PC-3 (cell line): ENCODE results near the gene DECR2. TPM values are rescaled to one million over a fixed set of nuclear protein-coding genes. Genes with fewer than 3 reads are reported as not detected.
A peak's percentile ranks its signal among the peaks of the same experiment; 100 is the strongest.
"Not testable (repeated sequence)": the region's sequence is repeated elsewhere in the genome, so short reads cannot be mapped to it uniquely, and the experiment has no call there.

Source experiments
- ATAC-seq: fragments of 200-7000 bp; cut with Tn5 transposase; 2 replicates; pipeline ENCODE4 v1.9.1; 2020; ENCODE audit warnings: mild to moderate bottlenecking, moderate library complexity
- BruUV-seq: library from RNA; stranded (reverse); fragments of 400-500 nt; replicated peaks from 2 replicates; lab custom pipeline; 2021; lab: Mats Ljungman, UMichigan
- CTCF ChIA-PET: fragments of 300-600 bp; sonication (Branson Sonifier 250); formaldehyde crosslinking; loops from one replicate; lab custom pipeline; 2022; ENCODE audit warnings: antibody characterized with exemption; lab: Charles Lee
- POLR2A ChIA-PET: fragments of 300-600 bp; sonication (Branson Sonifier 250); formaldehyde crosslinking; loops from one replicate; lab custom pipeline; 2022; ENCODE audit warnings: antibody characterized with exemption; ENCODE audit not compliant: unreplicated experiment; lab: Charles Lee
- DNase-seq: peaks from one replicate; pipeline ENCODE4 v3.0.0-alpha.2; 2015
- H2AFZ ChIP-seq: fragments of 300-600 bp; sonication (generic); 2 replicates; pipeline ENCODE4 v1.6.0; 2016; ENCODE audit warnings: antibody characterized with exemption, low read length
- H3F3A ChIP-seq: fragments of 300-600 bp; sonication (generic); one replicate; pipeline ENCODE4 v1.6.0; 2017; ENCODE audit warnings: antibody characterized with exemption, low read length, control low read depth, mild to moderate bottlenecking; ENCODE audit not compliant: unreplicated experiment
- H3K27ac ChIP-seq: fragments of 300-600 bp; sonication (generic); 2 replicates; pipeline ENCODE4 v1.5.1; 2016; ENCODE audit warnings: mild to moderate bottlenecking, low read length
- H3K27me3 ChIP-seq: fragments of 300-600 bp; sonication (generic); 2 replicates; pipeline ENCODE4 v1.6.1; 2016; ENCODE audit warnings: low read length, mixed read lengths
- H3K36me3 ChIP-seq: fragments of 300-600 bp; sonication (generic); 2 replicates; pipeline ENCODE4 v1.6.1; 2016; ENCODE audit warnings: low read depth, mixed run types, low read length, mixed read lengths
- H3K4me1 ChIP-seq: fragments of 300-600 bp; sonication (generic); 2 replicates; pipeline ENCODE4 v1.5.1; 2016; ENCODE audit warnings: low read length; ENCODE audit not compliant: insufficient read depth
- H3K4me2 ChIP-seq: fragments of 300-600 bp; sonication (generic); 2 replicates; pipeline ENCODE4 v1.6.0; 2016; ENCODE audit warnings: low read length
- H3K4me3 ChIP-seq: fragments of 300-600 bp; sonication (generic); 2 replicates; pipeline ENCODE4 v1.5.1; 2016; ENCODE audit warnings: mild to moderate bottlenecking, low read length, mixed read lengths
- H3K79me2 ChIP-seq: fragments of 300-600 bp; sonication (generic); 2 replicates; pipeline ENCODE4 v1.6.1; 2017; ENCODE audit warnings: low read length, mixed read lengths
- H3K9ac ChIP-seq: fragments of 300-600 bp; sonication (generic); 2 replicates; pipeline ENCODE4 v1.6.0; 2016; ENCODE audit warnings: mild to moderate bottlenecking, low read length
- H3K9me2 ChIP-seq: fragments of 300-600 bp; sonication (generic); replicated peaks from 2 replicates; pipeline ENCODE4 v1.6.1; 2016; ENCODE audit warnings: mixed run types, low read length, mixed read lengths
- H3K9me3 ChIP-seq: fragments of 300-600 bp; sonication (generic); 2 replicates; pipeline ENCODE4 v1.6.1; 2016; ENCODE audit warnings: low read length, mixed read lengths
- H4K20me1 ChIP-seq: fragments of 300-600 bp; sonication (generic); 2 replicates; pipeline ENCODE4 v1.6.1; 2016; ENCODE audit warnings: low read length, mixed read lengths
- CTCF ChIP-seq: fragments of 300-600 bp; sonication (generic); conservative IDR thresholded peaks from 2 replicates; pipeline ENCODE4 v1.5.1; 2017; ENCODE audit warnings: antibody characterized with exemption, low read depth, mild to moderate bottlenecking, low read length
- EZH2 ChIP-seq: fragments of 300-600 bp; sonication (generic); IDR thresholded peaks from one replicate; pipeline ENCODE4 v1.6.1; 2017; ENCODE audit warnings: antibody characterized with exemption, mild to moderate bottlenecking, low read length; ENCODE audit not compliant: unreplicated experiment
- EZH2phosphoT487 ChIP-seq: fragments of 300-600 bp; sonication (generic); IDR thresholded peaks from 2 replicates; pipeline ENCODE4 v1.6.1; 2018; ENCODE audit warnings: mild to moderate bottlenecking, antibody characterized with exemption, low read length, borderline replicate concordance
- intact Hi-C: fragments of 100-400 bp; cut with micrococcal nuclease; formaldehyde crosslinking; loops from 2 replicates; pipeline ENCODE4 v1.9.0; 2023
- total RNA-seq: library from RNA; depleted of rRNA; stranded (reverse); fragments of >200 nt; gene quantifications from 2 replicates; pipeline ENCODE4 v1.2.3, GENCODE V29; 2014

DECR2 gene
- total RNA-seq, 1 experiment from 2014 or later: 19.8 TPM

GRCh38 chr16:361872-362701 lies 39.6 kb upstream of the DECR2 start:
- no peaks in the 10 kb centered on the region for H3K9me2 ChIP-seq
- peak; percentile 92 for ATAC-seq
- intact Hi-C loops: no loop called here

GRCh38 chr16:362702-362999 lies 39.0 kb upstream of the DECR2 start:
- intact Hi-C loops, H2AFZ ChIP-seq: not testable (repeated sequence)
- POLR2A ChIA-PET: interaction anchor here (0.6 kb wide), 1 partner anchor 128 kb away, joined by 3 read pairs; no protein-coding TSS in a partner anchor

More at GRCh38 chr16:361872-362701, 39.6 kb upstream of the DECR2 start:
- Histone ChIP-seq H3K36me3 (no peaks in the 10 kb centered on the region), H2AFZ (peak overlapping the region; percentile 16), H3K4me3 (peak overlapping the region; percentile 27; the same call in 1 of the 2 replicates), H3K9me3 (no peaks in the 10 kb centered on the region), H3K4me1 (peaks cover 2% of the 10 kb centered on the region; the same call in 1 of the 2 replicates), H3K79me2 (no peaks in the 10 kb centered on the region), H3K9ac (no peak overlapping the region), H3K27me3 (no peaks in the 10 kb centered on the region), H4K20me1 (no peaks in the 10 kb centered on the region), H3F3A (no peaks in the 10 kb centered on the region), H3K27ac (no peak overlapping the region), H3K4me2 (peak overlapping the region; percentile 66)
- peak; percentile 86 for DNase-seq
- TF ChIP-seq EZH2: no peak
- peak; percentile 75 for TF ChIP-seq CTCF
- POLR2A ChIA-PET: interaction anchor here (0.6 kb wide), 1 partner anchor 127 kb away, joined by 3 read pairs; no protein-coding TSS in a partner anchor
- BruUV-seq: no TSS peak
- CTCF ChIA-PET: interaction anchor here (0.5 to 1.3 kb wide), 8 partner anchors 8 to 265 kb away, joined by 3 to 10 read pairs (median 3); partner anchors contain the start of genes MRPL28 and PGAP6

GRCh38 chr16:363110-363765 lies 38.4 kb upstream of the DECR2 start:
- H3K79me2 ChIP-seq: no peaks in the 10 kb centered on the region
- TF ChIP-seq EZH2phosphoT487 (no peak), EZH2 (no peak)
- no peak overlapping the region for H3K9ac ChIP-seq
- no peak overlapping the region for H3K4me2 ChIP-seq
- no peaks in the 10 kb centered on the region for H3K9me2 ChIP-seq
- H3K27me3 ChIP-seq: no peaks in the 10 kb centered on the region
- POLR2A ChIA-PET: interaction anchor here (0.6 kb wide), 1 partner anchor 10 kb away, joined by 37 read pairs; the partner anchor contains the start of gene AXIN1
- peaks cover 2% of the 10 kb centered on the region; the same call in 1 of the 2 replicates for H3K4me1 ChIP-seq
- DNase-seq (no peak), ATAC-seq (peak; percentile 7; the same call in 1 of the 2 replicates)
- no TSS peak for BruUV-seq
- H3K4me3 ChIP-seq: no peak overlapping the region
- intact Hi-C loops: no loop called here
- CTCF ChIA-PET: interaction anchor here (0.6 kb wide), 1 partner anchor 266 kb away, joined by 6 read pairs; no protein-coding TSS in a partner anchor
- H2AFZ ChIP-seq: no peak overlapping the region
- H3K27ac ChIP-seq: no peak overlapping the region
- no peaks in the 10 kb centered on the region for H3F3A ChIP-seq
- H3K36me3 ChIP-seq: no peaks in the 10 kb centered on the region
- H3K9me3 ChIP-seq: no peaks in the 10 kb centered on the region
- no peaks in the 10 kb centered on the region for H4K20me1 ChIP-seq

More at GRCh38 chr16:362702-362999, 39.0 kb upstream of the DECR2 start:
- H3K9me2 ChIP-seq, H3K79me2 ChIP-seq, DNase-seq, H3K9ac ChIP-seq, H3K27me3 ChIP-seq, H4K20me1 ChIP-seq, H3K4me3 ChIP-seq, H3K36me3 ChIP-seq, H3K9me3 ChIP-seq, BruUV-seq, H3K4me1 ChIP-seq, H3F3A ChIP-seq, ATAC-seq, H3K27ac ChIP-seq: not testable (repeated sequence)
- CTCF ChIA-PET: interaction anchor here (0.5 to 1.3 kb wide), 6 partner anchors 19 to 266 kb away, joined by 3 to 6 read pairs (median 3); partner anchors contain the start of gene PGAP6
- H3K4me2 ChIP-seq: peak overlapping the region; percentile 66
